ENCODE measurements around the gene IGSF11.

- no peak for TF ChIP-seq CTCF (IDR thresholded peaks at IDR 0.05; ENCODE audit: insufficient read depth, low read length)
- TF ChIP-seq SPI1 (IDR thresholded peaks at IDR 0.05; ENCODE audit: borderline replicate concordance, low read depth) = no peak
- no peak for TF ChIP-seq POLR2AphosphoS5 (IDR thresholded peaks at IDR 0.05; ENCODE audit: low read depth)
These were observed 47.2 kb downstream of the IGSF11 start for GRCh38 chr3:118987477-118987876.
